Tibial artery (tissue), 4 donors: ENCODE measurements around the gene APCDD1.

Source experiments
- DNase-seq, 2 donors: peaks; one replicate each; pipeline ENCODE4 v3.0.0-alpha.2; 2019
- H3K27ac ChIP-seq, 2 donors: fragments of 200-600 bp; sonication (generic) in 1 of 2; 1 replicate in 1 of 2; 2 replicates in 1 of 2; pipeline ENCODE4 v1.5.1; 2018 to 2019; ENCODE audit warnings: mild to moderate bottlenecking in 1 of 2
- H3K27me3 ChIP-seq, 2 donors: fragments of 200-600 bp; sonication (generic) in 1 of 2; one replicate each; pipeline versions ENCODE4 v1.5.1 to v1.6.0; 2016 to 2019
- H3K36me3 ChIP-seq, 3 donors: fragments of 200-600 bp; sonication (generic) in 2 of 3; one replicate each; pipeline ENCODE4 v1.5.1; 2016 to 2019; ENCODE audit warnings: mild to moderate bottlenecking in 2 of 3
- H3K4me1 ChIP-seq, 4 donors: fragments of 200-600 bp; sonication (generic) in 2 of 4; 1 replicate in 3 of 4; 2 replicates in 1 of 4; pipeline ENCODE4 v1.5.1; 2016 to 2019
- H3K4me3 ChIP-seq, 2 donors: fragments of 200-600 bp; sonication (generic) in 1 of 2; 1 replicate in 1 of 2; 2 replicates in 1 of 2; pipeline ENCODE4 v1.5.1; 2018 to 2019; ENCODE audit warnings: mild to moderate bottlenecking in 2 of 2
- H3K9me3 ChIP-seq, 3 donors: fragments of 200-600 bp; sonication (generic) in 1 of 3; one replicate each; pipeline ENCODE4 v1.5.1; 2016 to 2019
- intact Hi-C: fragments of 100-400 bp; cut with DNase I; formaldehyde crosslinking; loops from one replicate; pipeline ENCODE4 v1.15.0; 2023; ENCODE audit warnings: low total_unique reads
- TF ChIP-seq, protein P1 (sequence below), 2 experiments: fragments of 200-600 bp in 1 of 2; fragments of 450-650 bp in 1 of 2; IDR thresholded peaks; one replicate each; pipeline ENCODE4 v1.5.1; 2017 to 2019; ENCODE audit warnings: antibody characterized with exemption in 2 of 2, mild to moderate bottlenecking in 1 of 2, moderate library complexity in 1 of 2

APCDD1 gene

DNA sequence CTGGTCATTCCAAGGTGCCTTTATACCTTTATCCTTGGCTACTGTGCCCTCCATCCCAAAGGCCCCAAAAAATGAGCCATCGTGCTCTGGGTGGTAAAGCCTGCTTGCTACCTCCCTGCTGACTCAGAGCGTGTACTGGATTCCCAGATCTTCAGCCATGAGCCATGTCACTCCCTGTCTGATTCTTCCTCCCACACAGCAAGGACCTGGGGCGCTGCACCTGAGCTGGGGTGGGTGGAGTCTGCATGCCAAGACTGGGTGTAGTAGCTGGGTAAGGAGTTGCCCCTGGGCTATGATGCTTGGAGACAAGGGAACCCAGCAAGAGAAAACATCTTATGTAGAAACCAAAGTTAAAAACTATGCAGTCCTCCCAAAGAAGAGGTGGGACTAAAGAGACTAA, 37.2 kb upstream of the APCDD1 start:
- H3K4me3 ChIP-seq: no peak overlapping the region
- intact Hi-C loops: no loop called here
- no peaks in the 10 kb centered on the region for H3K36me3 ChIP-seq
- H3K4me1 ChIP-seq: peaks cover 0 to 34% (median 19%) of the 10 kb centered on the region in 4 donors
- no peaks in the 10 kb centered on the region for H3K9me3 ChIP-seq
- TF ChIP-seq, protein P1, sequence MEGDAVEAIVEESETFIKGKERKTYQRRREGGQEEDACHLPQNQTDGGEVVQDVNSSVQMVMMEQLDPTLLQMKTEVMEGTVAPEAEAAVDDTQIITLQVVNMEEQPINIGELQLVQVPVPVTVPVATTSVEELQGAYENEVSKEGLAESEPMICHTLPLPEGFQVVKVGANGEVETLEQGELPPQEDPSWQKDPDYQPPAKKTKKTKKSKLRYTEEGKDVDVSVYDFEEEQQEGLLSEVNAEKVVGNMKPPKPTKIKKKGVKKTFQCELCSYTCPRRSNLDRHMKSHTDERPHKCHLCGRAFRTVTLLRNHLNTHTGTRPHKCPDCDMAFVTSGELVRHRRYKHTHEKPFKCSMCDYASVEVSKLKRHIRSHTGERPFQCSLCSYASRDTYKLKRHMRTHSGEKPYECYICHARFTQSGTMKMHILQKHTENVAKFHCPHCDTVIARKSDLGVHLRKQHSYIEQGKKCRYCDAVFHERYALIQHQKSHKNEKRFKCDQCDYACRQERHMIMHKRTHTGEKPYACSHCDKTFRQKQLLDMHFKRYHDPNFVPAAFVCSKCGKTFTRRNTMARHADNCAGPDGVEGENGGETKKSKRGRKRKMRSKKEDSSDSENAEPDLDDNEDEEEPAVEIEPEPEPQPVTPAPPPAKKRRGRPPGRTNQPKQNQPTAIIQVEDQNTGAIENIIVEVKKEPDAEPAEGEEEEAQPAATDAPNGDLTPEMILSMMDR (IDR thresholded peaks at IDR 0.05): no peak
- H3K27me3 ChIP-seq: no peaks in the 10 kb centered on the region
- DNase-seq: no peak
- H3K27ac ChIP-seq: peak overlapping the region; percentile 60 to 68

DNA sequence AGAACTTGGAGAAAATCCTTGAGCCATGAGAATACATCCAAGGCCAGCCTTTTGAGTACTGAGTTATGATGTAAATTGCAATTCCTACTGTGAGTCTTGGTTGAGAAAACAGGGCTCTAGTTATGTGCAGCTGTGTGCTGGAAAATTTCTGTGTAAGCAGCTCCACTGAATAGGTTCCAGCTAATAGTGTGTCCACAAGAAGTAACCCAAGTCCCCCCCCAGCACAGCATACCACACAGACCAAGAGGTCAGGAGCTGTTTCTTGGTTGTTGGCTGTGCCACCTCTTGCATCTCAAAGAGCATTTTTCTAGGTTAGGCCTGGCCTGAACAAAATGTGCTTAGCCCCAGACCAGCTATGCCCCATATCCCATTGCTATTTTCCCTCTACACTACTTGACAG, 36.8 kb upstream of the APCDD1 start:
- no peaks in the 10 kb centered on the region for H3K27me3 ChIP-seq
- peak overlapping the region; percentile 61 to 68 for H3K27ac ChIP-seq
- H3K9me3 ChIP-seq: no peaks in the 10 kb centered on the region
- H3K4me1 ChIP-seq: peaks cover 0 to 29% (median 19%) of the 10 kb centered on the region in 4 donors
- intact Hi-C loops: no loop called here
- peak; percentile 47 to 74 for DNase-seq
- no peak overlapping the region for H3K4me3 ChIP-seq
- no peaks in the 10 kb centered on the region for H3K36me3 ChIP-seq
- TF ChIP-seq, protein P1 (IDR thresholded peaks at IDR 0.05): no peak

DNA sequence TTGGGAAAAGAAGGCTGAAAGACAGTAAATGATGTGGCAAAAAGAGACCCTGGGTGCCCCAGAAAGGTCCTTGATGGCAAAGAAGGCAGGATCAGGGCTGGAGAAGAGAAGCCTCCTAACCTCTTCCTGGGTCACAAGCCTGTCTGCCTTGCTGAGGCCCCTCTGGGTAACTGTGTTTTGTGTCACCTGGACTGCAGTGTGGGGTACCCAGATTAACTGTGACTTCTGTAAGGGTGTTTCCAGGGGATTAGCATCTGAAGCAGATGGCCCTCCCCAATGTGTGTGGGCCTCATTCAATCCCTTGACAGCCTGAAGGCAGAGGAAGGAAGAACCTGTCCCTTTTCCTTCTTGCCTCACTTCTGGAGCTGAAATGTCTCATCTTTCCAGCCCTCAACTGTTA, 35.6 kb upstream of the APCDD1 start:
- peak overlapping the region; percentile 52 to 61 for H3K27ac ChIP-seq
- H3K4me3 ChIP-seq: no peak overlapping the region
- H3K9me3 ChIP-seq: no peaks in the 10 kb centered on the region
- H3K36me3 ChIP-seq: no peaks in the 10 kb centered on the region
- TF ChIP-seq, protein P1 (IDR thresholded peaks at IDR 0.05): no peak
- H3K4me1 ChIP-seq: peaks cover 0 to 19% (median 15%) of the 10 kb centered on the region in 4 donors
- no peaks in the 10 kb centered on the region for H3K27me3 ChIP-seq
- DNase-seq: no peak
- intact Hi-C loops: no loop called here

DNA sequence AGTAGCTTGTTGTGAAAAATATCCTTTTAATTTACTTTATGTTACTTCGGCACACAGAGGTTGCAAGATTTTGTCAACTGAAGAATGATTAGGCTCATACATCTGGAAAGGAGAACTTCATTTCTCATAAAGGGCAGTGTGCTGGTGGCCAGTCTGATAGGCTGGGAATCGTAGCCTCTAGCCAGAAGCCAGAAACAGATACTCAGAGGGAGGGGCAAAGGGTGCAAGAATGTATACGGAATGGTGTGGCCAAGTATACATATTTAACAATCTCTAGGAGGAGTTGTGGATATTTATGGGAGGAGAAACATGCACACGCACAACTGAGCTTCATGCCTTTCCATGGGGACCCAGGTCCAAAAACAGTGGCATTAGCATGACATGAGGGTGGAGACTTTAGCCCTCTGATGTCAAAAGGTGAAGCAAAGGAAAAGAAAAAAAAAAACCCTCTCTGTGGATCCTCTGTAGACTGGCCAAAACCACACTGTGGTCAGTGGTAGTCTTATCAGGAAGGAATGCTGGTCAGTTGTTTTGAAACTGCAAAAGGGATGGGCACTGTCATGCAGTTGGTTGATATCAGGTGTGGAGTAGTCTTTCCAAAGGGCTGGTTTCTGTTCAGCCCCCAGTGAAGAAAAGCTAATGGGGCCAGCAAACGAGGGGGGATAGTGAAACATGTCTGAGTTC, 34.9 kb upstream of the APCDD1 start:
- H3K4me1 ChIP-seq: peaks cover 0 to 23% (median 18%) of the 10 kb centered on the region in 4 donors

DNA sequence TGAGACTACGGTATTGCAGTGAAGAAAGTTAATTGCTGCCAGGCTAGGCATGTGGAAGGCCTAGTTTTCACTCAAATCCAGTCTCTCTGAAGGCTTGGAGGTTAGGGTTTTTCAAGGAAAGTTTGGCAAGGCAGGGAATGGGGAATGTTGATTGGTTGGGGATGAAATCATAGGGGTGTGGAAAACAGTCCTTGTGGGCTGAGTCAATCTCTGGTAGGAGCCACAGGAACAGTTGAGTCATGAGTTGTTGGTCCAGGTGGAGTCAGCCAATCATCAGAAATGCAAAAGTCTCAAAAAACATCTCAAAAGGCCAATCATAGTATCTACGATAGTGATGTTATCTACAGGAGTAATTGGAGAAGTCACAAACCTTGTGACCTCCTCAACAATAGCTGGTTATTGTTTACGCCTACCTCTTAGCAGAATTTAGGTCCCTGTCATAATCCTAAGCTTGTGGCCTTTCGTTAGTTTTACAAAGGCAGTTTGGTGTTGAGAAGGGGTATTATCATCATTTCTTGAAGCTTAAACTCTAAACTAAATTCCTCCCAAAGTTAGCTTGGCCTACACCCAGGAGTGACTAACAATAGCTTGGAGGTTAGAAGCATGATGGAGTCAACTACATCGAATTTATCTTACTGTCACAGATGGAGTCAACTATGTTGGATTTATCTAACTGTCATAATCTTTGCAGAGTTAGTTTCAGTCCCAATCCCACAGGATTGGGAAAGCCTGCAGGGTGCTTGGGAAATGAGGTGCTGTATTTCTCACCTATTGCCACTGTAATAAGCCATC, 33.7 kb upstream of the APCDD1 start:
- H3K4me3 ChIP-seq: no peak overlapping the region
- no peak overlapping the region for H3K27ac ChIP-seq
- intact Hi-C loops: no loop called here
- H3K4me1 ChIP-seq: peaks cover 0 to 30% (median 22%) of the 10 kb centered on the region in 4 donors
- H3K36me3 ChIP-seq: no peaks in the 10 kb centered on the region
- no peak for DNase-seq
- no peaks in the 10 kb centered on the region for H3K9me3 ChIP-seq
- H3K27me3 ChIP-seq: no peaks in the 10 kb centered on the region
- TF ChIP-seq, protein P1 (IDR thresholded peaks at IDR 0.05): no peak

More for the DNA sequence above, 34.9 kb upstream of the APCDD1 start:
- TF ChIP-seq, protein P1 (IDR thresholded peaks at IDR 0.05): no peak
- Histone ChIP-seq H3K27me3 (no peaks in the 10 kb centered on the region), H3K9me3 (no peaks in the 10 kb centered on the region), H3K27ac (peak overlapping the region; percentile 52 to 61), H3K4me3 (no peak overlapping the region), H3K36me3 (no peaks in the 10 kb centered on the region)
- DNase-seq: no peak
- intact Hi-C loops: no loop called here
